Tibial nerve (tissue), 4 donors: ENCODE results near the gene MAN1A2. TPM values are rescaled to one million over a fixed set of nuclear protein-coding genes. Genes with fewer than 3 reads are reported as not detected.

Experiments used
- DNase-seq, 2 donors: peaks; one replicate each; pipeline ENCODE4 v3.0.0-alpha.2; 2019; ENCODE audit warnings: low spot score in 2 of 2
- H3K27ac ChIP-seq, 4 donors: fragments of 200-600 bp; sonication (generic) in 3 of 4; one replicate each; pipeline ENCODE4 v1.5.1; 2017 to 2019; ENCODE audit warnings: mild to moderate bottlenecking in 1 of 4
- H3K27me3 ChIP-seq, 2 donors: fragments of 200-600 bp; sonication (generic) in 1 of 2; one replicate each; pipeline versions ENCODE4 v1.5.1 to v1.6.0; 2017 to 2019
- H3K36me3 ChIP-seq, 3 donors: fragments of 200-600 bp; sonication (generic); one replicate each; pipeline ENCODE4 v1.5.1; 2018 to 2019
- H3K4me1 ChIP-seq, 4 donors: fragments of 200-600 bp; sonication (generic) in 3 of 4; one replicate each; pipeline ENCODE4 v1.5.1; 2017 to 2019
- H3K4me3 ChIP-seq, 4 donors: fragments of 200-600 bp; sonication (generic) in 3 of 4; one replicate each; pipeline ENCODE4 v1.5.1; 2017 to 2019; ENCODE audit warnings: mild to moderate bottlenecking in 1 of 4, moderate library complexity in 1 of 4
- H3K9me3 ChIP-seq, 4 donors: fragments of 200-600 bp; sonication (generic) in 3 of 4; one replicate each; pipeline ENCODE4 v1.5.1; 2017 to 2019
- EP300 ChIP-seq, 2 donors: sonication (generic); formaldehyde crosslinking; IDR thresholded peaks; one replicate each; pipeline ENCODE4 v1.6.1; 2017; ENCODE audit warnings: antibody characterized with exemption in 2 of 2, mild to moderate bottlenecking in 1 of 2
- POLR2A ChIP-seq, 2 donors: fragments of 450-650 bp; IDR thresholded peaks; one replicate each; pipeline ENCODE4 v1.6.1; 2017; ENCODE audit warnings: antibody characterized with exemption in 2 of 2, mild to moderate bottlenecking in 2 of 2, moderate library complexity in 2 of 2
- WGBS, 2 donors: methylation state at CpG; one replicate each; pipeline ENCODE4 v1.1.5; 2018; 5-methylcytosine and 5-hydroxymethylcytosine counted together
- total RNA-seq, 4 donors: library from RNA; depleted of rRNA; stranded (reverse); fragments of >200 nt; gene quantifications; one replicate each; pipeline ENCODE4 v1.1.0, GENCODE V29; 2016
- TF ChIP-seq, protein P1 (sequence below), 5 experiments: fragments of 200-600 bp in 3 of 5; fragments of 450-650 bp in 2 of 5; sonication (generic) in 3 of 5; IDR thresholded peaks; one replicate each; pipeline ENCODE4 v1.5.1; 2016 to 2019; ENCODE audit warnings: antibody characterized with exemption in 5 of 5, mild to moderate bottlenecking in 3 of 5, moderate library complexity in 2 of 5

The MAN1A2 gene
- total RNA-seq, 4 donors from 2014 or later, result 31.4 to 65.7 (median 45.6) TPM

DNA sequence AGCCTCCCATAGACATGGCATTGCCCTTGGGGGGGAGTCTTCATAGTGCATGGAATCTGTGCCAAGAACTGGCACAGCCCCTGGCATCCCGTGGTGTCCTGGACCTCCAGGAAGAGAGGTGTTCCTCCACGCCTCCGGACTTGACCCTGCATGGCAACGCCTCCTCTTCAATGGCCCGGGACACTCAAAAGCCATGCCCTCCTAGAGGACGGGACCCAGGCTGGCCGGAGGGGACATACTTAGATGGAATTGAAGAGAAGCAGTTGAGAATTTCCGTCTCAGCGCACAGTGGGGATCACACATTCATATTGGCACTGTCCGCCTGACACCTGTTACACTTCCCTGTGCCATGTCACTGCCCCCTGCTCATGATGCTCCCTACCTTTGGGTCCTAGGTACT, 200.2 kb downstream of the MAN1A2 start:
- no peak overlapping the region for H3K27ac ChIP-seq
- H3K4me3 ChIP-seq, result no peak overlapping the region
- 93% methylated on average over 10 of the region's 10 CpGs for WGBS, 2 donors
- H3K36me3 ChIP-seq, result no peaks in the 10 kb centered on the region
- no peaks in the 10 kb centered on the region for H3K9me3 ChIP-seq
- TF ChIP-seq, protein P1, sequence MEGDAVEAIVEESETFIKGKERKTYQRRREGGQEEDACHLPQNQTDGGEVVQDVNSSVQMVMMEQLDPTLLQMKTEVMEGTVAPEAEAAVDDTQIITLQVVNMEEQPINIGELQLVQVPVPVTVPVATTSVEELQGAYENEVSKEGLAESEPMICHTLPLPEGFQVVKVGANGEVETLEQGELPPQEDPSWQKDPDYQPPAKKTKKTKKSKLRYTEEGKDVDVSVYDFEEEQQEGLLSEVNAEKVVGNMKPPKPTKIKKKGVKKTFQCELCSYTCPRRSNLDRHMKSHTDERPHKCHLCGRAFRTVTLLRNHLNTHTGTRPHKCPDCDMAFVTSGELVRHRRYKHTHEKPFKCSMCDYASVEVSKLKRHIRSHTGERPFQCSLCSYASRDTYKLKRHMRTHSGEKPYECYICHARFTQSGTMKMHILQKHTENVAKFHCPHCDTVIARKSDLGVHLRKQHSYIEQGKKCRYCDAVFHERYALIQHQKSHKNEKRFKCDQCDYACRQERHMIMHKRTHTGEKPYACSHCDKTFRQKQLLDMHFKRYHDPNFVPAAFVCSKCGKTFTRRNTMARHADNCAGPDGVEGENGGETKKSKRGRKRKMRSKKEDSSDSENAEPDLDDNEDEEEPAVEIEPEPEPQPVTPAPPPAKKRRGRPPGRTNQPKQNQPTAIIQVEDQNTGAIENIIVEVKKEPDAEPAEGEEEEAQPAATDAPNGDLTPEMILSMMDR (IDR thresholded peaks at IDR 0.05), result no peak
- TF ChIP-seq POLR2A (IDR thresholded peaks at IDR 0.05) (no peak), EP300 (IDR thresholded peaks at IDR 0.05) (no peak)
- no peak for DNase-seq
- H3K27me3 ChIP-seq, result no peaks in the 10 kb centered on the region
- H3K4me1 ChIP-seq, result peaks cover 0 to 6% (median 0%) of the 10 kb centered on the region in 4 donors

DNA sequence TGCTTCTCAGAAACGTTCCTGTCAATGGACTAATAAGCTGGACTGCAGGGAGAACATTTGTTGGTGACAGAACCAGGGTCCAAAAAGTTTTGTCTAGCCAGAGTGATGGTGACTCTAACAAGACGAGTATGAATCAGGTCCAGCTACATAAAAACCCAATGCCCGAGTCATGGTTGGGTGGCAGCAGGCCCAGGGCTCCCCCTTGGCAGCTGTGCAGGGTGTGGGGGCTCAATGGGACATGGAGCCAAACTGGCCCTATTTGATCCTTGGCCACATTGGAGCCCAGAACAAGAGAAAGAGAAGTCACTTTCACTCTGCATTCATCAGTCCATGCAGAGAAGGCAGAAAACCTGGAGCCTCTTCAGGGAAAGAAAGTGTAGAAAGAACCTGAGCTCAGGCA, 200.7 kb downstream of the MAN1A2 start:
- H3K4me1 ChIP-seq, result peaks cover 0 to 6% (median 0%) of the 10 kb centered on the region in 4 donors
- DNase-seq, result no peak
- no peaks in the 10 kb centered on the region for H3K27me3 ChIP-seq
- no peaks in the 10 kb centered on the region for H3K9me3 ChIP-seq
- 73 to 82% methylated on average over 3 of the region's 3 CpGs for WGBS, 2 donors
- H3K36me3 ChIP-seq, result no peaks in the 10 kb centered on the region
- no peak for TF ChIP-seq POLR2A (IDR thresholded peaks at IDR 0.05)
- TF ChIP-seq EP300 (IDR thresholded peaks at IDR 0.05), result no peak
- H3K4me3 ChIP-seq, result no peak overlapping the region
- H3K27ac ChIP-seq, result no peak overlapping the region

DNA sequence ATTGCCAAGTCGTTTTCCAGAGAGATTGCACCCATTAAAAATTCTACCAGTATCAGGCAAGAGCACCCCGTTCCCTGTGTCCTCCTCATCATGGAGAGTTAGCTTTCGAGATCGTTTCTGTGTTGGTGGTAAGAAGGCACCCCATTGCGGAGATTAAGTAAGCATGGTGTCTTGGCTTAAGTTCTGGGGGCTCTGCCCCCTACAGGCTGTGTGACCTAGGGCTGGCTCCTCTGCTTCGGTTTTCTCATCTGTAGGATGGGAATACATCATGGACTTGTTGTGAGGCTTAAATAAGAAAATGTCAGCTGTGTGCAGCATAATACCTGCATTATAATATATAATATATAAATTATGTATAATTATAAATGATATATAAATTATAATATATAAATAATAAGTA, 201.8 kb downstream of the MAN1A2 start:
- TF ChIP-seq EP300 (IDR thresholded peaks at IDR 0.05), result no peak
- TF ChIP-seq, protein P1 (IDR thresholded peaks at IDR 0.05), result no peak
- no peak for TF ChIP-seq POLR2A (IDR thresholded peaks at IDR 0.05)
- Histone ChIP-seq H3K27me3 (no peaks in the 10 kb centered on the region), H3K4me3 (no peak overlapping the region), H3K27ac (no peak overlapping the region), H3K4me1 (peaks cover 0 to 6% (median 0%) of the 10 kb centered on the region in 4 donors), H3K9me3 (no peaks in the 10 kb centered on the region), H3K36me3 (no peaks in the 10 kb centered on the region)
- 92 to 94% methylated on average over 6 of the region's 6 CpGs for WGBS, 2 donors
- DNase-seq, result no peak

DNA sequence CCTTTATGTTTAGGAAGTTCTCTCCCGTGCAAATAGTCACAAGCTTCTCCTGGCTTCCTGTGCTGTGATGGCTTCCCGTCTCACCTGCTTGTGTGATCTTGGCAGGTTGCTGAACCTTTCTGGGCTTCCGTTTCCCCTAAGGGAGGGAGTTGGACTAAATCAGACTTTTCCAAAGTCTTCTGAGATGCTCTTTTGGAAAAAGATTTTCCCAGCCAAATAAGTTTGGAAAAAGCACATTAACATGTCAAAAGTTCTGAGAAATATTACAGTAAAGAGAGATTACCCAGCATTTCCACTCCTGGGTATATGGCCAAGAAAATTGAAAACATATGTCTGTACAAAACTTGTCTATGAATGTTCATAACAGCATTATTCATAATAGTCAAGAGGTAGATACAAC, 202.6 kb downstream of the MAN1A2 start:
- TF ChIP-seq, protein P1 (IDR thresholded peaks at IDR 0.05), result no peak
- no peak for TF ChIP-seq POLR2A (IDR thresholded peaks at IDR 0.05)
- no peak for TF ChIP-seq EP300 (IDR thresholded peaks at IDR 0.05)
- Histone ChIP-seq H3K36me3 (no peaks in the 10 kb centered on the region), H3K4me3 (no peak overlapping the region), H3K9me3 (no peaks in the 10 kb centered on the region), H3K4me1 (peaks cover 0 to 5% (median 0%) of the 10 kb centered on the region in 4 donors), H3K27ac (no peak overlapping the region), H3K27me3 (no peaks in the 10 kb centered on the region)
- no peak for DNase-seq
- WGBS, 2 donors, result 47% methylated on average over 3 of the region's 3 CpGs

DNA sequence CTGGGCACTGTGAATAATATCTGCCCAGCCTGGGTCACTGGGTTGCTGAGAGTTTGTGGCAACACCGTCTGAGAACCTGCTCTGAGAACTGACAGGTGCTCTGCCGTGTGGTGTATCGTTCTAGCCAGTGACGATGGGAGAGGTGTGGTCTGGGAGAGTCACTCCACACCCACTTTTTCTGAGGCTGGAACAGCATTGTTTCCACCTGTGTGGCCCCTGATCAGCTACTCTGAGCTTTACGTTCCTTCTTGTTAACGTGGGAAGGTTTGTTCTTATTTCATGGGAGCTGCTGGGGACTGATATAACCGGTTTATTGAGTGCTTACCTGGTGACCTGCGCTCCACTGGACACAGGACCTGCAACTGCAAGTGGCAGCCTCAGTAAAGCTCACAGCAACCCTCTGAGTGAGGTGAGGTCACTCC, 203.8 kb downstream of the MAN1A2 start:
- no peaks in the 10 kb centered on the region for H3K36me3 ChIP-seq
- DNase-seq, result no peak
- WGBS, 2 donors, result 75 to 78% methylated on average over 8 of the region's 8 CpGs
- TF ChIP-seq EP300 (IDR thresholded peaks at IDR 0.05) (no peak), POLR2A (IDR thresholded peaks at IDR 0.05) (no peak)
- TF ChIP-seq, protein P1 (IDR thresholded peaks at IDR 0.05), result no peak
- no peak overlapping the region for H3K4me3 ChIP-seq
- H3K27ac ChIP-seq, result no peak overlapping the region
- peaks cover 0 to 2% (median 0%) of the 10 kb centered on the region in 4 donors for H3K4me1 ChIP-seq
- H3K9me3 ChIP-seq, result no peaks in the 10 kb centered on the region
- H3K27me3 ChIP-seq, result no peaks in the 10 kb centered on the region

DNA sequence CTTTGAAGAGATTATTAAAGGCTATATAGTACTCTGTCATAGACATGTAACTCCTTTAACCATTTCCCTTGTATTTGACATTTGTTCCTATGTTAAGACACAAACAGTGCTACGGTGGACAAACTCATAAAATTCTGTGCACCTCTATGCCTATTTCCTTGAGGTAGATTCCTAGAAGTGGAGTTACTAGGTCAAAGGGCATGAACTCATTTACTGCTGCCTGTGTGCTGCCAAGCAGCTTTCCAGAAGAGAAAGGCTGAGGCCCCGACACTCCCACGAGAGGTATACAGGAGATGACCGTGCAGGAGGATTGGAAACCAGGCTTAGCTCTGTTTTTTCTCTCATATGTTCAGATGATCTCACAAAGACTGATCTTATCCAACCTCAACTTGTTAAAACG, 204.2 kb downstream of the MAN1A2 start:
- Histone ChIP-seq H3K4me3 (no peak overlapping the region), H3K4me1 (peaks cover 0 to 2% (median 0%) of the 10 kb centered on the region in 4 donors), H3K36me3 (no peaks in the 10 kb centered on the region), H3K9me3 (no peaks in the 10 kb centered on the region), H3K27ac (no peak overlapping the region), H3K27me3 (no peaks in the 10 kb centered on the region)
- no peak for TF ChIP-seq EP300 (IDR thresholded peaks at IDR 0.05)
- TF ChIP-seq POLR2A (IDR thresholded peaks at IDR 0.05), result no peak
- TF ChIP-seq, protein P1 (IDR thresholded peaks at IDR 0.05), result no peak
- 72 to 73% methylated on average over 5 of the region's 5 CpGs for WGBS, 2 donors
- DNase-seq, result no peak
